Activated naive CD8-positive, alpha-beta T cell treated with anti-CD3 and anti-CD28 coated beads, Interleukin-2, amount 50 U/mL, for 16 hours (primary cell): ENCODE data around the gene SLC2A9.
"Not testable (repeated sequence)": the region's sequence is repeated elsewhere in the genome, so short reads cannot be mapped to it uniquely, and the experiment has no call there.

Source experiments
- DNase-seq: peaks from one replicate; pipeline ENCODE4 v3.0.0-alpha.2; 2020; ENCODE audit warnings: low read depth, low spot score

The SLC2A9 gene

GRCh38 chr4:9826551-9826950 is 194.7 kb downstream of the SLC2A9 start:
- no peak for DNase-seq

DNA sequence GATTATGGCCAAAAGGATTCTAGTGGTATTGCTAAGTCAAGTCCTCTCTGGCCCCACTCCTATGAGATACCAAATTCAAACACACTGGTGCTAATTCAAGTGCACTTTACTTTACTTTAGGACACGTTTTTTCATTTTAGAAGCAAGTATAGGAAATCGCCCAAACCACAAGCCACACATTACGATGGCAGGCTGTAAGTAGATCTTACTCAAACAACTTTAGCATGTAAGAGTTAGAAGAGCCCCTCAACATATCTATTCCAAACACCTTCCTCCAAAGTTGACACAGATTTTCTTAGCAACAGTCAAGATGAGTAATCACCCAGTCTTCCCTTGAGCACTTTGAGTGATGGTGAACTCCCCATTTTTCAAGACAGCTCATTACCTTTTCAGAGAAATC is 196.2 kb downstream of the SLC2A9 start:
- no peak for DNase-seq

GRCh38 chr4:9820343-9820742 is 201.0 kb downstream of the SLC2A9 start:
- DNase-seq, result no peak

DNA sequence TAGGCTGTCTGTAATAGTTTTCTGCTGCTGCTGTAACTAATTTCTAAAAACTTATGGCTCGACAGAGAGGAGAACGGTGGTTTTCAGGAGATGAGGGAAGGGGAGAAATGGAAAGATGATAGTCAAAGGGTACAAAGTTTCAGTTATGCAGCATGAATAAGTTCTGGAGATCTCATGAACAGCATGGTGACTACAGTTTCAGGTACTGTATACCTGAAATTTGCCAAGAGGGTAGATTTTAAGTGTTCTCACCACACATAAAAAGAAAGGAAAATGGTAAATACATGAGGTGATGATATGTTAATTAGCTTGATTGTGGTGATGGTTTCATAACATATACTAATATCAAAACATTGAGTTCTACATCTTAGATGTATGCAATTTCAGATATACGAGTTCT is 205.0 kb downstream of the SLC2A9 start:
- no peak for DNase-seq

DNA sequence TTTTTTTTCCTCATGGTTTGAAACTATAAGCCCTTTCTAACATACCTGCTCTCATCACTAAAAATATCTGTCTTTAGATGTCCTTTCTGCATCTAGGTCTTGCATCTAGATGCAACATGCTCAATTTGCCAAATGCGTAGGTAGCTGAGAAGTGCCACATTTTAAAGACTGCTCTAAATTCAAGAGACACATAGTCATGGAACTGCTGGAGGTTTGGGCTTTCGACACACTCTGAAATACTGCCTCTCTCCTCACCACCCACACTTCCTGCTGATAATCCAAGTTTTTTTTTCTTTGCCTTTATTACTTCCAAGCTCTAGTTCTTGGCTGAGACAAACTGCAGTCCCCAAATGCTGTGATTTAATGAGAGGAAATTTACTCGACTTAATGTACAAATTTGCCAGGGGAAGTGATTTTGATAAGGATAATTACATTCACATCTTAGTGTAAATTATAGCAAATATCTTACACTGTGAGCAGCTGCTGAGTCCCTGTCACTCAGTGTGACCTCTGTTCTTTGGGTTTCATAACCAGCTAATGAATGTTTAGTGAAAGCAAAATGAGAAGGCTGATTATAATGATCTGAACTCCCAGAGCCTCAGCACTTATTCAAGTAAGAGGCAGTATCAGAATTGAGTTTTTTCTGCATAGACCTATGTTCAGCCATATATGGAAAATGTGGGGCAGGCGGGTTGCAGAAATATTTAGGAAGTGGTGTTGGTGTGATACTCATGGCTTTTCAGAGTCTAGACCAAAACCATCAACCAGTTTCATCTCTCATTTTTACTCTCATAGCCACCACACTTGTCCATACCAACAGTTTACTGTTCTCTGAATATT is 208.6 kb downstream of the SLC2A9 start:
- no peak for DNase-seq

DNA sequence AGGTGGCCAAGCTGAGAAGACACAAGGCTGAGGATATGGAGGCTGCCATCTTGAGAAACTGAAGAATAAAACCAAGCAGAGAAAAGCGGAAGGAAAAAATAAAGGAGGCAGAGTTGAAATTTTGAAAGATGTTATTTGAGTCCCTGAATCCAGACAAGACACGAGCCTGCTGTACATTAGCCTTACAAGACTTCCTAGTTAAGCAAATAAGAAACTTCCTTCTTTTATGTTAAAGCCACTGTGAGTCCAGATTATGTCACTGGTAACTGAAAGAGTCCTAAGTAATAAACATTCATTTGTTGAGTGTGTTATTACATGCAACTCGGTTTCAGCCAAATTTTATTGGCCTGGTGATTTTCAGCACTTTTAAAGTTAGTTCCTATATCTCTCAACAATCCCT is 209.5 kb downstream of the SLC2A9 start:
- DNase-seq, result no peak

DNA sequence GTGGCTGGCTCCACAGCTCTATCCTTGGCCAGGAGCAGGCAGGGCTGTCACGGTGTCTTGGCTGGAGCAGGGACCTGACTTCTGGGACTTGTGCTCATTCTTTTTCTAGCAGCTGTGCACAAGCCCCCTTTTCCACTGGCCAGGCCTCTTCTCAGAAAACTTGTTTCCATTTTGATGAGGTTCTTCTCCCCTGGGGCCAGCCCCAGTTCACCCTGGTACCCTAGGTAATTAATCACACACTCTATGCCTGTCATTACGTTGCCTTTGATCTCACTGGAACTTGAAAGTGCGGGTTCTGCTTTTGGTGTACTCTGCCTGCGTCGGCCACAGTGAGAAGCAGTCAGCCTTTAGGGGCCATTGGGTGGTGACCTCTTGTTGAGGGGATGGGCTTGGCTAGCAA is 213.2 kb downstream of the SLC2A9 start:
- no peak for DNase-seq

DNA sequence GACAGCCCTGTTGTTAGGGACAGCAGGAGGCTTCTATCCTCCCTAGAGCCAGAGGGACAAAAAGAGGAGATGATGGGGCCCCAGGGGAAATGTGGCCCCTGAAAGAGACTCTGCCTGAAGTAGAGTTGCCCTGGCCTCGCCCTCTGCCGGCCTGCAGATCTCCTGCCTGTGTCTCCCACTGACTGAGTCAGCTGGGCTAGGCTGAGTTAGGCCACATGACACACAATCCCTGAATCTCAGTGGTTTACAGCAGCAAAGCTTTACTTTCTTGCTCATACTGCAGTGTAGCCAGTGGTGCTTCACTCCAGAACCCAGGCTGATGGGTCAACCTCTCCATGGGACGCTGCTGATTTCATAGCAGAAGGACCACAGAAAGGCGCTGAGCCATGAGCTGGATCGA is 216.4 kb downstream of the SLC2A9 start:
- DNase-seq, result no peak

- DNase-seq, result no peak
Observed at GRCh38 chr4:9800848-9801247, 220.4 kb downstream of the SLC2A9 start.

DNA sequence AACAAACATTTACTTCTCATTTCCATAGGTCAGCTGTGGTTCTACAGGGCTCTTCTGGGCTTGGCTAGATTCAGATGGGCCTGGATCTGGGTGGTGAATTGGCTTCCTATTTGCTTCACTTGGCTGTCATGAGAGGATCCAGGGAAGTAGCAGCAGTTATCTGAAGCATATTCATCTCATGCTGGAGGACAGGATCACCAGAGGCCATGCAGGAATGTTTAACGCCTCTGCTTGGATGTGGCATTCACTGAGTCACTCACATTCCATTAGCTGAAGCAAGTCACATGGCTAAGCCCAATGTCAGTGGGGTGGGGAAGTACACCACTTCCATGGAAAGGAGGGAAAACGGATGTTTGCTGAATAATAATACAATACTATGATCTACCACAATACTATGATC is 224.7 kb downstream of the SLC2A9 start:
- not testable (repeated sequence) for DNase-seq

DNA sequence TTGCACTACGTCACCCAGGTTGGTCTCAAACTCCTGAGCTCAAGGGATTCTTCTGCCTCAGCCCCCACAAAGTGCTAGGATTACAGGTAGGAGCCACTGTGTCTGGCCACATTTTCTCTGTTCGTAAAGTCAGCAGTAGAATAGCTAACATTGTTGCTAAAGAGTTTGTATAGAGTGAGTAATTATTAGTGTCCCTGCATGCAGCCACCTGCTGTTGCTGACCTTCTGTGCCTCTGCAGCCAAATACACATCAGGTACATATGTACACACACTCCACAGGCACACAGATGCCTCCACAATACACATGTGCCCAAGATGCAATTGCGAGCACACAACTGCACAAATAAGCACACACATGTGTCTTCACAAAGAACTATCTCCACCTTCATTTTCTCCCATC is 228.9 kb downstream of the SLC2A9 start:
- no peak for DNase-seq

GRCh38 chr4:9785891-9786290 is 235.4 kb downstream of the SLC2A9 start:
- DNase-seq, result not testable (repeated sequence)

DNA sequence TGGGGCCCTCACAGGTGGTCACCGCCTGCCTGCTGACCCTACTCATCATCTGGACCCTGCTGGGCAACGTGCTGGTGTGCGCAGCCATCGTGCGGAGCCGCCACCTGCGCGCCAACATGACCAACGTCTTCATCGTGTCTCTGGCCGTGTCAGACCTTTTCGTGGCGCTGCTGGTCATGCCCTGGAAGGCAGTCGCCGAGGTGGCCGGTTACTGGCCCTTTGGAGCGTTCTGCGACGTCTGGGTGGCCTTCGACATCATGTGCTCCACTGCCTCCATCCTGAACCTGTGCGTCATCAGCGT is 239.2 kb downstream of the SLC2A9 start:
- no peak for DNase-seq

DNA sequence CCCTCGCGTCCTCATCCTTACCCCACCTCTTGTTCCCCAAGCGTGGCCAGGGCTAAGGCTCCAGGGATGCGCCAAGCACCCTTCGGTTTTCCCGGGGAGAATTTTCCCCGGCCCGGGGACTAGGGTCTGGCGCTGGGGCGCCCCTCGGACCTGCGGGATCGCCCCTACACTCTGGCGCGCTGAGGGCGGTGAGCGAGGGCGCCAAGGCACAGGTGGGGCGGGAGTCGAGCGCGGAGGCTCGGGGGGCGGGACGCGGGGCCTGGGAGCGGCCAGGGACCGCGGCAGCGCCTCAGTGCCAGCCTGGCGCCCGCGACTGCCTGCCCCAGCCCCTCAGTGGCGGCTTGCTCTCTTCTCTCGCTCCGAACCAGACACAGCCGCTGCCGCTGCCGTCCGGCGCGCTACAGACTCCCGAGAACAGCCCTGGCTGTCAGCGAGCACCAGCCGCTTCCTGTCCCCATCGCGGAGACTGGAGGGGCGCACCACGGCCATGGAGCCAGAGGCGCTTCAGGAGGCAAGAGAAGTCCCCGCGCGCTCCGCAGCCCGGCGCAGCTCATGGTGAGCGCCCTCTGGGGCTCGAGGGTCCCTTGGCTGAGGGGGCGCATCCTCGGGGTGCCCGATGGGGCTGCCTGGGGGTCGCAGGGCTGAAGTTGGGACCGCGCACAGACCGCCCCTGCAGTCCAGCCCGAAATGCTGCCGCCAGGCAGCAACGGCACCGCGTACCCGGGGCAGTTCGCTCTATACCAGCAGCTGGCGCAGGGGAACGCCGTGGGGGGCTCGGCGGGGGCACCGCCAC is 239.8 kb downstream of the SLC2A9 start, which contains the start of gene DRD5:
Gene DRD5, plus strand, starts transcription at position 292 of the 793 bp plus-strand sequence. Its CDS starts 396 bp downstream, at position 688.
- DNase-seq, result no peak
